Karpas-422 (cell line): Measurements from ENCODE around the gene COX7B. TPM values are rescaled to one million over a fixed set of nuclear protein-coding genes. Genes with fewer than 3 reads are reported as not detected.
"Not testable (repeated sequence)": the region's sequence is repeated elsewhere in the genome, so short reads cannot be mapped to it uniquely, and the experiment has no call there.

Source experiments
- DNase-seq: peaks from one replicate; pipeline ENCODE4 v3.0.0-alpha.2; 2015
- H2AFZ ChIP-seq: fragments of 200-600 bp; sonication (generic); 2 replicates; pipeline ENCODE4 v1.6.1; 2014; ENCODE audit warnings: antibody characterized with exemption, low read length, mixed read lengths
- H3K27ac ChIP-seq: fragments of 200-600 bp; sonication (generic); 2 replicates; pipeline ENCODE4 v1.5.1; 2014; ENCODE audit warnings: mild to moderate bottlenecking, low read length, moderate library complexity
- H3K27me3 ChIP-seq: fragments of 200-600 bp; sonication (generic); 2 replicates; pipeline ENCODE4 v1.6.1; 2014; ENCODE audit warnings: low read length, mixed read lengths
- H3K36me3 ChIP-seq: fragments of 200-600 bp; sonication (generic); 2 replicates; pipeline ENCODE4 v1.6.1; 2014; ENCODE audit warnings: low read length, mixed read lengths; ENCODE audit not compliant: insufficient read depth
- H3K4me1 ChIP-seq: fragments of 200-600 bp; sonication (generic); 2 replicates; pipeline ENCODE4 v1.6.1; 2014; ENCODE audit warnings: mild to moderate bottlenecking, low read length, mixed read lengths
- H3K4me2 ChIP-seq: fragments of 200-600 bp; sonication (generic); 2 replicates; pipeline ENCODE4 v1.6.1; 2014; ENCODE audit warnings: low read length, low read depth, mild to moderate bottlenecking; ENCODE audit not compliant: poor library complexity, severe bottlenecking
- H3K4me3 ChIP-seq: fragments of 200-600 bp; sonication (generic); 2 replicates; pipeline ENCODE4 v1.5.1; 2014; ENCODE audit warnings: mild to moderate bottlenecking, antibody characterized with exemption, low read length, mixed read lengths
- H3K79me2 ChIP-seq: fragments of 200-600 bp; sonication (generic); 2 replicates; pipeline ENCODE4 v1.6.1; 2014; ENCODE audit warnings: mild to moderate bottlenecking, low read length, mixed read lengths
- H3K9ac ChIP-seq: fragments of 200-600 bp; sonication (generic); 2 replicates; pipeline ENCODE4 v1.6.0; 2014; ENCODE audit warnings: low read length
- H3K9me2 ChIP-seq: fragments of 200-600 bp; sonication (generic), shearing (Covaris generic); replicated peaks from 2 replicates; pipeline ENCODE4 v1.6.0; 2014; ENCODE audit warnings: mild to moderate bottlenecking, low read length, moderate library complexity; ENCODE audit not compliant: insufficient read depth
- H3K9me3 ChIP-seq: fragments of 300-700, 200-600 bp; sonication (generic); 2 replicates; pipeline ENCODE4 v1.6.1; 2014; ENCODE audit warnings: low read length, mixed read lengths
- H4K20me1 ChIP-seq: fragments of 200-600 bp; sonication (generic); 2 replicates; pipeline ENCODE4 v1.6.1; 2014; ENCODE audit warnings: mild to moderate bottlenecking, antibody characterized with exemption, low read length, low read depth; ENCODE audit not compliant: insufficient read depth
- total RNA-seq: library from RNA; depleted of rRNA; stranded (reverse); fragments of >200 nt; shearing (Covaris generic); gene quantifications from 2 replicates; pipeline ENCODE4 v1.2.3, GENCODE V29; 2014; ENCODE audit warnings: low replicate concordance

COX7B gene
- total RNA-seq, 1 experiment from 2014 or later: 632 TPM

DNA sequence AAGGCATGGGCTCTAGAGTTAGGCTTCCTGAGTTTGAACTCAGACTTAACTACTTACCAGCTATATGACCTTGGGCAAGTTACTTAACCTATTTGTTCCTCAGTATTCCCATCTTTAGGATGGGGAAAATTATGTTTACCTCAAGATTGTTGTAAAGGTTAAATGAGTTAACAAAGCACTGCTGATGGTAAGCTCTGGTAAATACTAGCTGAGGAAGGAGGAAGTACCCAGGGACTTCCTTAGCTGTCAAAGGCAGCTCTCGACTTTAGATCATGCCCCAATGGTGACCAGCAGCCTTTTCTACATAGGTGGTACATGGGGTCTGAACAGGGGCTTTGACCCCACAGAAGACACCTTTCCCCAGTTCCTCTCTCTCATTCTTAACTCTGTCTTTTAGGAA lies 31.3 kb downstream of the COX7B start:
- H3K36me3 ChIP-seq: no peaks in the 10 kb centered on the region
- no peak overlapping the region for H2AFZ ChIP-seq
- no peak overlapping the region for H3K9ac ChIP-seq
- no peaks in the 10 kb centered on the region for H4K20me1 ChIP-seq
- no peaks in the 10 kb centered on the region for H3K79me2 ChIP-seq
- no peaks in the 10 kb centered on the region for H3K9me2 ChIP-seq
- no peak overlapping the region for H3K4me3 ChIP-seq
- no peak overlapping the region for H3K27ac ChIP-seq
- peaks cover 4% of the 10 kb centered on the region for H3K4me1 ChIP-seq
- no peak for DNase-seq
- no peak overlapping the region for H3K4me2 ChIP-seq
- no peaks in the 10 kb centered on the region for H3K9me3 ChIP-seq
- no peaks in the 10 kb centered on the region for H3K27me3 ChIP-seq

DNA sequence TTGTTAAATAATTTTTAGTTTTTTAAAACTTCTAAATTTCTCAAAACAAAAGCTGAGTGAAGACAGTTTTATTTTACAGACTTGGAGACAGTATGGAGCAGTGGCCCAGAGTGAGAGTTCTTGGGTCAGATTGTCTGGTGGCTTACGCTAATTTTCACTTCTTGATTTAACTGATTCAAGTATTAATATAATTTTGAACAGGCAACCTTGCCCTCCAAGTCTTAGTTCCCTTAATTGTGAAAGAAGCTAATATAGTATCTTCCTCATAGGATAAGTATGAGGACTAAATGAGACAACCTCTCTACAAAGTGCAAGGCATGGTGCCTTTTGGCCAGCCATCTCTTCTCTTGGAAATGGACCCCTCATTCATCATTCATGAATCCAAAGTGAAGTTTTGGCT lies 36.6 kb downstream of the COX7B start:
- no peak overlapping the region for H3K4me2 ChIP-seq

DNA sequence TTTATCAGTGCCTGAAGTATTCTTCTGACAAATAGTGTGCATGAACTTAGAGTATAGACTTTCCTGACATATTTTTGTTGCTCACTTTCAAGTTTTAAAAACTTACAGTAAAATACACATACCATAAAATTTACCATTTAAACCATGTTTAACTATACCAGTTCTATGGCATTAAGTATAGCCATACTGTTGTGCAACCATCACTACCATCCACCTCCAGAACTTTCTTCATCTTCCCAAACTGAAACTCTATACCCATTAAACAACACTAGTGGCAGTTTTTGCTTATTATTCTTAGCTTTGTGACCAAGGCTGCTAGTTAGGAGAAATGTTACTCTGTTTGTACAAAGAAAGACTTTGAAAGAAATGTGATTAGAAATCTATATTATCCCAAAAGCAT lies 37.0 kb downstream of the COX7B start:
- no peaks in the 10 kb centered on the region for H3K9me3 ChIP-seq
- H3K79me2 ChIP-seq: no peaks in the 10 kb centered on the region
- H3K4me1 ChIP-seq: no peaks in the 10 kb centered on the region
- no peak overlapping the region for H3K4me3 ChIP-seq
- DNase-seq: no peak
- no peak overlapping the region for H3K9ac ChIP-seq
- no peaks in the 10 kb centered on the region for H3K9me2 ChIP-seq
- no peak overlapping the region for H2AFZ ChIP-seq
- no peaks in the 10 kb centered on the region for H4K20me1 ChIP-seq
- no peak overlapping the region for H3K27ac ChIP-seq
- no peak overlapping the region for H3K4me2 ChIP-seq
- no peaks in the 10 kb centered on the region for H3K27me3 ChIP-seq
- H3K36me3 ChIP-seq: no peaks in the 10 kb centered on the region

More for the DNA sequence above, 36.6 kb downstream of the COX7B start:
- Histone ChIP-seq H3K9me3 (no peaks in the 10 kb centered on the region), H3K9ac (no peak overlapping the region), H3K4me3 (no peak overlapping the region), H3K4me1 (no peaks in the 10 kb centered on the region), H3K36me3 (no peaks in the 10 kb centered on the region), H4K20me1 (no peaks in the 10 kb centered on the region), H3K79me2 (no peaks in the 10 kb centered on the region), H3K27ac (no peak overlapping the region), H2AFZ (no peak overlapping the region), H3K27me3 (no peaks in the 10 kb centered on the region), H3K9me2 (no peaks in the 10 kb centered on the region)
- no peak for DNase-seq

DNA sequence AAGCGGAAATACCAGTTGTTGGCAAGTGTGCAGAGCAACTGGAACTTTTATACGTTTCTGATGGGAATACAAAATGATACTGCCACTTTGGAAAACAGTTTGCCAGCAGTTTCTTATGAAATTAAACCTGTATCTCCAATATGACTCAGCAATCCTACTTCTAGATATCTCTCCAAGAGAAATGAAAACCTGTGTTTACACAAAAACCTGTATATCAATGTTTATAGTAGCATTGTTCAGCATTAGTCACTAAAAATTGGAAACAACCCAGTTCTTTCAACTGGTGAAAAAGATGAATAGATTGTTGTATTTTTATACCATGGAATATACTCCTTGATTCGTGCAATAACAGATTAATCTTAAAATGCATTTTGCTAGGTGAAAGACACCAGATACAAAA lies 38.0 kb downstream of the COX7B start:
- no peak for DNase-seq
- Histone ChIP-seq H2AFZ (no peak overlapping the region), H3K79me2 (no peaks in the 10 kb centered on the region), H3K27me3 (no peaks in the 10 kb centered on the region), H3K4me1 (no peaks in the 10 kb centered on the region), H3K9me2 (no peaks in the 10 kb centered on the region), H3K4me3 (no peak overlapping the region), H3K9me3 (no peaks in the 10 kb centered on the region), H3K9ac (no peak overlapping the region), H3K4me2 (no peak overlapping the region), H3K36me3 (no peaks in the 10 kb centered on the region), H3K27ac (no peak overlapping the region), H4K20me1 (no peaks in the 10 kb centered on the region)

DNA sequence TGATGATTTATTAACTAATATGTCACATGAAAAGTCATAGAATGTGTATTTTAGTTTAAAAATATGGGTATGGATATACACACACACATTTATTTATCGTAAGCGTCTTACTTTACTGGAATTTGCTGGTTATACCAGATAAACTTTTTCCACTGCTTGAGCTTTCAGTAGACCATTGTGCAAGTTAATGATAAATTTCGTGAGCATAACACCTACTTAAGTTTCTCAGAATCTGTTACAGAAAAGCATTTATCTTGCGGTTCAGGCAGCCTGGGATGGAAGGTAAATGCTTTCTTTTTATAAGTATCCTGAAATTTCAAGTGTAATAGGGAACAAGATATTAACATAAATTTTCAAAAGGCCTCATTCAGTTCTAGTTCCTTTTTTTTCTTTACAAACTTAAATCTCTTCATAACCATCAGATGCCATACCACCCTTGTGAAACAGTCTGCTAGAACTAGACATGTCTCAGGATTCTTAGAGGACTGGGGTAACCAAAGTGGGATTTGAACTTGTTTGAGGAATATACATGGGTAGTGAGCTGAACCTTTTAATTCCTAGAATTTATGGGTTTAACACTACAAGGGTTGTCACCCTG lies 38.9 kb downstream of the COX7B start:
- no peaks in the 10 kb centered on the region for H3K36me3 ChIP-seq
- no peak overlapping the region for H3K4me3 ChIP-seq
- H3K9me2 ChIP-seq: no peaks in the 10 kb centered on the region
- no peak overlapping the region for H3K4me2 ChIP-seq
- no peaks in the 10 kb centered on the region for H3K9me3 ChIP-seq
- no peak for DNase-seq
- no peak overlapping the region for H3K9ac ChIP-seq
- no peaks in the 10 kb centered on the region for H4K20me1 ChIP-seq
- H3K4me1 ChIP-seq: peaks cover 6% of the 10 kb centered on the region
- H3K79me2 ChIP-seq: no peaks in the 10 kb centered on the region
- H3K27me3 ChIP-seq: no peaks in the 10 kb centered on the region
- no peak overlapping the region for H2AFZ ChIP-seq
- H3K27ac ChIP-seq: no peak overlapping the region

DNA sequence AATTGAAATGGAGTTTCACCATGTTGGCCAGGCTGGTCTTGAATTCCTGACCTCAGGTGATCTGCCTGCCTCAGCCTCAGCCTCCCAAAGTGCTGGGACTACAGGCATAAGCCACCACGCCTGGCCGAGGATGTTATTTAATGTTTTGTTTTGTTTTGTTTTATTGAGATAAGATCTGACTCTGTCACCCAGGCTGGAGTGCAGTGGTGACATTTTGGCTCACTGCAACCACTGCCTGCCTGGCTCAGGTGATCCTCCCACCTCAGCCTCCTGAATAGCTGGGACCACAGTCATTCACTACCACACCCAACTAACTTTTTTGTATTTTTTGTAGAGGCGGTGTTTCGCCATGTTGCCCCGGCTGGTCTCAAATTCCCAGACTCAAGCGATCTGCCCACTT lies 45.8 kb downstream of the COX7B start:
- not testable (repeated sequence) for H3K36me3 ChIP-seq, H3K9ac ChIP-seq, H2AFZ ChIP-seq, H3K4me2 ChIP-seq, H3K9me3 ChIP-seq, H3K9me2 ChIP-seq, H3K79me2 ChIP-seq, DNase-seq, H3K27ac ChIP-seq, H3K4me3 ChIP-seq, H3K27me3 ChIP-seq, H4K20me1 ChIP-seq, H3K4me1 ChIP-seq

DNA sequence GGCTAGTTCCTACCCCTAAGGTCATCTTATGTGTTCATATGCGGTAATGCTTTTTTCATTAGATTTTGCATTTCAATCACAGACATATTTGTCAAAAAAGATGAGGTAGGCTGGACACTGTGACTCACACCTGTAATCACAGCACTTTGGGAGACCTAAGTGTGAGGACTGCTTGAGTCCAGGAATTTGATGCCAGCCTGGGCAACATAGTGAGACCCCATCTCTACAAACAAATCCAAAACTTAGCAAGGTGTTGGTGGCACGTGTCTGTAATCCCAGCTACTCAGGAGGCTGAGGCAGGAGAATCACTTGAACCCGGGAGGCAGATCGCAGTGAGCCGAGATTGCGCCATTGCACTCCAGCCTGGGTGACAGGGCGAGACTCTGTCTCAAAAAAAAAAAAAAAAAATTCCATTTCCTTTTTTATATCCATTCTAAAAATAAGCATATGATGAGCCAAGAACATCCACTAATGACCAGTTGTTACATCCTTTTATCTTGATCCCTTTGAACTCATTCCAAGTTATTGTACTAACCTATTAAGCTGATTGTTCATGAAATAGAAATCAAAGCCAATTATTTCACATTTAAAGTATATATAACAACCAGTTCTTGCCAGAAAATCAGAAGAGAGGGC lies 46.8 kb downstream of the COX7B start:
- Histone ChIP-seq H3K4me1 (peaks cover 8% of the 10 kb centered on the region), H3K4me2 (no peak overlapping the region), H3K79me2 (no peaks in the 10 kb centered on the region), H3K9ac (no peak overlapping the region), H3K9me3 (no peaks in the 10 kb centered on the region), H3K9me2 (no peaks in the 10 kb centered on the region), H3K36me3 (no peaks in the 10 kb centered on the region), H3K4me3 (no peak overlapping the region), H3K27me3 (no peaks in the 10 kb centered on the region), H4K20me1 (no peaks in the 10 kb centered on the region), H3K27ac (no peak overlapping the region), H2AFZ (no peak overlapping the region)
- no peak for DNase-seq

DNA sequence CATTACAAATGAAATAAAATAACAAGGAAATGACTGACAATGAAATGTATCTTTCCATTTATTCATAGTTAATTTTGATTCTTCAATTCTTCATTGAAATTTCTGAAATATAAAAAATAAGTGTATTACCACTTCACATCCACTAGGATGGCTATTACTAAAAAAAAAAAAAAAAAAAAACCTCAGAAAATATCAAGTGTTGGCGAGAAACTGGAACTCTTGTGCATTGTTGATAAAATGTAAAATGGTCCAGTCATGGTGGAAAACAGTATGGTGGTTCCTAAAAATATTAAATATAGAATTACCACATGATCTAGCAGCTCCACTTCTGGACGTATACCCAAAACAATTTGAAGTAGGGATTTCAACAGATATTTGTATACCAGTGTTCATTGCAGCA lies 47.3 kb downstream of the COX7B start:
- no peak overlapping the region for H3K27ac ChIP-seq
- H4K20me1 ChIP-seq: no peaks in the 10 kb centered on the region
- no peak overlapping the region for H2AFZ ChIP-seq
- H3K4me2 ChIP-seq: no peak overlapping the region
- H3K79me2 ChIP-seq: no peaks in the 10 kb centered on the region
- no peak overlapping the region for H3K9ac ChIP-seq
- H3K27me3 ChIP-seq: no peaks in the 10 kb centered on the region
- H3K36me3 ChIP-seq: no peaks in the 10 kb centered on the region
- DNase-seq: no peak
- H3K9me2 ChIP-seq: no peaks in the 10 kb centered on the region
- no peak overlapping the region for H3K4me3 ChIP-seq
- H3K9me3 ChIP-seq: no peaks in the 10 kb centered on the region
- peaks cover 8% of the 10 kb centered on the region for H3K4me1 ChIP-seq
